ENCODE results near the gene CLTCL1. TPM values are rescaled to one million over a fixed set of nuclear protein-coding genes. Genes with fewer than 3 reads are reported as not detected.

Gene CLTCL1
- total and polyA plus RNA-seq, 2 experiments from 2014 or later = 8.5 to 10.2 TPM

- no peak for TF ChIP-seq EZH2 (IDR thresholded peaks at IDR 0.05; ENCODE audit: insufficient read depth, poor library complexity, severe bottlenecking)
- TF ChIP-seq EZH2phosphoT487 (IDR thresholded peaks at IDR 0.05; ENCODE audit: insufficient read depth, low read depth) = no peak
- Histone ChIP-seq H2AFZ (no peak overlapping the region), H3K36me3 (ENCODE audit: low read depth) (peaks cover 31% of the 10 kb centered on the region)
Observed at GRCh38 chr22:19229600-19229999, 61.9 kb downstream of the CLTCL1 start.

GRCh38 chr22:19228179-19228578, 63.3 kb downstream of the CLTCL1 start:
- no peak for TF ChIP-seq EZH2phosphoT487 (IDR thresholded peaks at IDR 0.05; ENCODE audit: insufficient read depth, low read depth)
- TF ChIP-seq EZH2 (IDR thresholded peaks at IDR 0.05; ENCODE audit: insufficient read depth, poor library complexity, severe bottlenecking) = no peak
- in situ Hi-C loops (cut with MboI) = no loop called here
- no peak overlapping the region for H3K4me2 ChIP-seq (ENCODE audit: unreplicated experiment)
- H3K79me2 ChIP-seq (ENCODE audit: insufficient read depth) = no peaks in the 10 kb centered on the region
- H4K20me1 ChIP-seq (ENCODE audit: insufficient read depth) = no peaks in the 10 kb centered on the region
- no peaks in the 10 kb centered on the region for H3K9me3 ChIP-seq (ENCODE audit: low read depth)
- no peaks in the 10 kb centered on the region for H3K9me2 ChIP-seq (ENCODE audit: insufficient read depth)
- DNase-seq = no peak
- no peak overlapping the region for H3K27ac ChIP-seq
- H3K36me3 ChIP-seq (ENCODE audit: low read depth) = peaks cover 28% of the 10 kb centered on the region
- H3K9ac ChIP-seq = no peak overlapping the region
- WGBS, 2 experiments (ENCODE audit: low coverage in 1 of 2, low lambda C conversion rate in 2 of 2, missing lambda C conversion rate in 2 of 2) = 69 to 72% methylated on average over 4 of the region's 4 CpGs
- H3F3A ChIP-seq (ENCODE audit: insufficient read depth) = no peaks in the 10 kb centered on the region
- H3K4me1 ChIP-seq (ENCODE audit: insufficient read depth) = no peaks in the 10 kb centered on the region
- no peak overlapping the region for H3K4me3 ChIP-seq
- H3K27me3 ChIP-seq (replicated peaks; ENCODE audit: insufficient read depth) = no peaks in the 10 kb centered on the region
- no peak overlapping the region for H2AFZ ChIP-seq

More at GRCh38 chr22:19229600-19229999, 61.9 kb downstream of the CLTCL1 start:
- H3K27me3 ChIP-seq (replicated peaks; ENCODE audit: insufficient read depth) = no peaks in the 10 kb centered on the region
- no peak overlapping the region for H3K27ac ChIP-seq
- 85% methylated on average over 2 of the region's 2 CpGs for WGBS, 2 experiments (ENCODE audit: low coverage in 1 of 2, low lambda C conversion rate in 2 of 2, missing lambda C conversion rate in 2 of 2)
- no peak for DNase-seq
- no peaks in the 10 kb centered on the region for H3K9me2 ChIP-seq (ENCODE audit: insufficient read depth)
- no peak overlapping the region for H3K4me3 ChIP-seq
- no peaks in the 10 kb centered on the region for H4K20me1 ChIP-seq (ENCODE audit: insufficient read depth)
- no peaks in the 10 kb centered on the region for H3F3A ChIP-seq (ENCODE audit: insufficient read depth)
- H3K4me2 ChIP-seq (ENCODE audit: unreplicated experiment) = no peak overlapping the region
- H3K4me1 ChIP-seq (ENCODE audit: insufficient read depth) = no peaks in the 10 kb centered on the region
- H3K9ac ChIP-seq = no peak overlapping the region
- in situ Hi-C loops (cut with MboI) = no loop called here
- H3K9me3 ChIP-seq (ENCODE audit: low read depth) = no peaks in the 10 kb centered on the region
- no peaks in the 10 kb centered on the region for H3K79me2 ChIP-seq (ENCODE audit: insufficient read depth)

- Histone ChIP-seq H4K20me1 (ENCODE audit: insufficient read depth) (no peaks in the 10 kb centered on the region), H3K27ac (no peak overlapping the region), H3K9me2 (ENCODE audit: insufficient read depth) (no peaks in the 10 kb centered on the region), H3F3A (ENCODE audit: insufficient read depth) (no peaks in the 10 kb centered on the region), H3K4me2 (ENCODE audit: unreplicated experiment) (no peak overlapping the region), H3K4me1 (ENCODE audit: insufficient read depth) (no peaks in the 10 kb centered on the region), H3K4me3 (no peak overlapping the region), H2AFZ (no peak overlapping the region), H3K36me3 (ENCODE audit: low read depth) (peaks cover 27% of the 10 kb centered on the region), H3K27me3 (replicated peaks; ENCODE audit: insufficient read depth) (no peaks in the 10 kb centered on the region), H3K79me2 (ENCODE audit: insufficient read depth) (no peaks in the 10 kb centered on the region), H3K9ac (no peak overlapping the region), H3K9me3 (ENCODE audit: low read depth) (no peaks in the 10 kb centered on the region)
- no peak for TF ChIP-seq EZH2 (IDR thresholded peaks at IDR 0.05; ENCODE audit: insufficient read depth, poor library complexity, severe bottlenecking)
- no peak for TF ChIP-seq EZH2phosphoT487 (IDR thresholded peaks at IDR 0.05; ENCODE audit: insufficient read depth, low read depth)
- DNase-seq = no peak
- in situ Hi-C loops (cut with MboI) = no loop called here
Observed at GRCh38 chr22:19226428-19226827, 65.1 kb downstream of the CLTCL1 start.

- no peak overlapping the region for H3K9ac ChIP-seq
- no peak for TF ChIP-seq EZH2 (IDR thresholded peaks at IDR 0.05; ENCODE audit: insufficient read depth, poor library complexity, severe bottlenecking)
- TF ChIP-seq EZH2phosphoT487 (IDR thresholded peaks at IDR 0.05; ENCODE audit: insufficient read depth, low read depth) = no peak
- in situ Hi-C loops (cut with MboI) = no loop called here
- H3K4me3 ChIP-seq = no peak overlapping the region
- no peaks in the 10 kb centered on the region for H3K79me2 ChIP-seq (ENCODE audit: insufficient read depth)
- H3K4me2 ChIP-seq (ENCODE audit: unreplicated experiment) = no peak overlapping the region
- no peaks in the 10 kb centered on the region for H3K9me3 ChIP-seq (ENCODE audit: low read depth)
- no peaks in the 10 kb centered on the region for H3F3A ChIP-seq (ENCODE audit: insufficient read depth)
- H3K36me3 ChIP-seq (ENCODE audit: low read depth) = peaks cover 29% of the 10 kb centered on the region
- no peak for DNase-seq
- 66 to 70% methylated on average over 3 of the region's 3 CpGs for WGBS, 2 experiments (ENCODE audit: low coverage in 1 of 2, low lambda C conversion rate in 2 of 2, missing lambda C conversion rate in 2 of 2)
- no peaks in the 10 kb centered on the region for H3K4me1 ChIP-seq (ENCODE audit: insufficient read depth)
- no peak overlapping the region for H2AFZ ChIP-seq
- no peaks in the 10 kb centered on the region for H3K27me3 ChIP-seq (replicated peaks; ENCODE audit: insufficient read depth)
- H3K27ac ChIP-seq = no peak overlapping the region
- H4K20me1 ChIP-seq (ENCODE audit: insufficient read depth) = no peaks in the 10 kb centered on the region
- H3K9me2 ChIP-seq (ENCODE audit: insufficient read depth) = no peaks in the 10 kb centered on the region
Observed at GRCh38 chr22:19225560-19225959, 66.0 kb downstream of the CLTCL1 start.

GRCh38 chr22:19224985-19225384, 66.5 kb downstream of the CLTCL1 start:
- Histone ChIP-seq H3K9ac (no peak overlapping the region), H4K20me1 (ENCODE audit: insufficient read depth) (no peaks in the 10 kb centered on the region), H3K4me2 (ENCODE audit: unreplicated experiment) (no peak overlapping the region), H3K79me2 (ENCODE audit: insufficient read depth) (no peaks in the 10 kb centered on the region), H3K4me1 (ENCODE audit: insufficient read depth) (no peaks in the 10 kb centered on the region), H3K27me3 (replicated peaks; ENCODE audit: insufficient read depth) (no peaks in the 10 kb centered on the region), H3K9me3 (ENCODE audit: low read depth) (no peaks in the 10 kb centered on the region), H3K27ac (no peak overlapping the region), H3K9me2 (ENCODE audit: insufficient read depth) (no peaks in the 10 kb centered on the region), H3K4me3 (no peak overlapping the region), H3F3A (ENCODE audit: insufficient read depth) (no peaks in the 10 kb centered on the region), H3K36me3 (ENCODE audit: low read depth) (peaks cover 29% of the 10 kb centered on the region), H2AFZ (no peak overlapping the region)
- no peak for TF ChIP-seq EZH2 (IDR thresholded peaks at IDR 0.05; ENCODE audit: insufficient read depth, poor library complexity, severe bottlenecking)
- TF ChIP-seq EZH2phosphoT487 (IDR thresholded peaks at IDR 0.05; ENCODE audit: insufficient read depth, low read depth) = no peak
- 95 to 97% methylated on average over 7 of the region's 7 CpGs for WGBS, 2 experiments (ENCODE audit: low coverage in 1 of 2, low lambda C conversion rate in 2 of 2, missing lambda C conversion rate in 2 of 2)
- DNase-seq = no peak
- in situ Hi-C loops (cut with MboI) = no loop called here
